22Rv1 (cell line): ENCODE data around the gene EEA1.
A peak's percentile ranks its signal among the peaks of the same experiment; 100 is the strongest.

Experiments
- H3K27ac ChIP-seq: fragments of 450-650 bp; 2 replicates; pipeline ENCODE4 v1.5.1; 2017
- CTCF ChIP-seq: fragments of 450-650 bp; IDR thresholded peaks from 2 replicates; pipeline ENCODE4 v1.5.1; 2017; ENCODE audit warnings: mild to moderate bottlenecking
- ZFX ChIP-seq: fragments of 450-650 bp; IDR thresholded peaks from 2 replicates; pipeline ENCODE4 v1.6.1; 2017; ENCODE audit warnings: antibody characterized with exemption, borderline replicate concordance

EEA1 gene

GRCh38 chr12:92938638-92939037 is 9.5 kb upstream of the EEA1 start:
- TF ChIP-seq CTCF (no peak), ZFX (no peak)
- no peak overlapping the region for H3K27ac ChIP-seq

- H3K27ac ChIP-seq, result no peak overlapping the region
- no peak for TF ChIP-seq ZFX
- TF ChIP-seq CTCF, result no peak
Observed at GRCh38 chr12:92938018-92938417, 8.9 kb upstream of the EEA1 start.

GRCh38 chr12:92933606-92934005 is 4.5 kb upstream of the EEA1 start:
- H3K27ac ChIP-seq, result no peak overlapping the region
- TF ChIP-seq ZFX (no peak), CTCF (no peak)

GRCh38 chr12:92930421-92930820 is 1.3 kb upstream of the EEA1 start:
- no peak for TF ChIP-seq CTCF
- no peak for TF ChIP-seq ZFX

DNA sequence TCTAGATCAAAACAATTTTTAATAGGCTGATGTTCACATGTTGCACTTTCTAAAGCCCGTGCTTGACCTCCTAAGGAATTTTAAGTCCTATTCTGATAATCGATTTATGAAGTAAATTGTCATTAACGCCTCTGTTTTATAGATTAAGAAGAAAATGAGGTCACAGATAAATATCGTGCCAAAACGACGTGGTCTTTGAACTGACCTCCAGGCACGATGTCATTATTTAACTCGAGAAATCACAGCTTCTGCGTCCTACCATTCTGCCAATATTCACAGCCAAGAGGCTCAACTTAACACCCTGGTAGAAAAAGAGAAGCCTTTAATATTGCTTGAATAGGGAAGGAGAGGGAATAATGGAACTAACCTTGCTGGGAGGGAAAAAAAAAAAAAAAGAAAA is 888 bp upstream of the EEA1 start:
- peak overlapping the region; percentile 87 for H3K27ac ChIP-seq
- TF ChIP-seq ZFX (no peak), CTCF (no peak)

More at GRCh38 chr12:92930421-92930820, 1.3 kb upstream of the EEA1 start:
- H3K27ac ChIP-seq, result peak overlapping the region; percentile 87

DNA sequence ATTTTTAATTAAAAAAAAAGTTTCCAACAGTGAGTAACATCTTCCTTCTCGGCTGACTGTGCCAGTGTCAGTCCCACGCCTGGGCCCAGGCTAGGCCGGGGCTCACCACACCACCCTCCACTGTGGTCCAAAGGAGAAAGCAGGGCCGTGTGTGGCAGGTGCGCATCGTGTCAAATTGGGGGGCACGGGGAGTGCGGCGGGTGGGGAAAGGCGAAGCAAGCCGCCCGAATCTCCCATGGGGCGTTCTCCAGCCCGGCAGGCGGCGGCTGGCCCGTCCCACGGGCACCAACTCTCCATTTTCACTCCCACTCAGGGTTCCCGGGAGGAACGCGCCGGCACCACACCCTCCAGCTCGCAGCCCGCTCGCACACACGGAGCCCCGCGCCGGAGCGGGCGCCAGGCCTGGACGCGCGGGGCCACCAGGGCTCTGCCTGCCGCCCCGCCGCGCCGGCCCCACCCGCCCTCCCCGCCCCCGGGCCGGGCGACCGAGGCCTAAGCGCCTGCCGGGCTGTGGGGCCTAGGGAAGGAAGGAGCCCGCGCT is 604 bp downstream of the EEA1 start:
- peak overlapping the region; percentile 87 for H3K27ac ChIP-seq
- TF ChIP-seq CTCF (no peak), ZFX (no peak)

DNA sequence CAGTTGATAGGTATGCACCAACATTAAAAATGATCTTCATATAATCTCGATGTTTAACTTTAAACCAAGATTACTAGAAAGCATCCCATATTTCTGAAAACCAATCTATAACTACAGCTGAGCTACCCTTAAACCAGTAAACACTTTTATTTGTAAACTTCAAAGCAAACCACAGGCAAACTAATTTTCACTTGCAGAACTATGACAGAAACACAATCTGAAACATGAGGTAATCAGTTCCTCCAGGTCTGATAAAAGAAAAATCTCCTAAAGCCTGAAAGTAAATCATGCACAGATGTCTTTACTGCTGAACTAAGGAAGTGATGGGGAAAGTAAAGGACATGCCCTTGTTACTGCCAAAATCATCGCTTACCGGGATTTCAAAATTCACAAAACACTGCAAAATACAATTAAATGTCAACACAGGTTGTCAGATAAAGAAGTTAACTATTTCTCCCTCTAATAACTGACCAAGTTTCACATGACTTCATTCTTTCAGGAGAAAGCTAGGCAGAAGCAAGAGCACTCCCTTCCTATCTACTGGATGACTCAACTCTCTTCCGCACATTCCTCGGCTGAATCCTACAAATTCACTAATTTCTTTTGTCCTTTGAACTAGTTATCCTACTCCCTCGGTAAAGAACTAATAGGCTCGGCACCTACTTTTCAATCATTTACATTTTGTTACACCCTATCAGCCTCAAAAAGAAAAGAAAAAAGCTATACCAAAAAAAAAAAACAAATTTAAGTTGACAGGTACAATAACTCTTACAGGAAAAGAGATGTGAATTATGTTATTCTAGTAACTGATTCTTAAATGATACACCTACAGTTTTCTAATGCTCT is 1.4 kb downstream of the EEA1 start:
- TF ChIP-seq ZFX (no peak), CTCF (no peak)
- H3K27ac ChIP-seq, result peak overlapping the region; percentile 87; the same call in 1 of the 2 replicates
